NCI-H1048 (cell line): Measurements from ENCODE around the gene USP19.

Experiments used
- DNase-seq: peaks from one replicate; lab custom pipeline; 2025; lab: John Stamatoyannopoulos, UW

Gene USP19

GRCh38 chr3:49132437-49133225, 12.0 kb upstream of the USP19 start, which contains the start of gene LAMB2:
TSS of gene LAMB2 (minus strand) at chr3:49133050. CDS start at chr3:49132867, 183 bp downstream.
- DNase-seq, result no peak

GRCh38 chr3:49132073-49132436, 11.4 kb upstream of the USP19 start:
- no peak for DNase-seq

- no peak for DNase-seq
Measured at GRCh38 chr3:49131576-49131975, 11.0 kb upstream of the USP19 start.

GRCh38 chr3:49131040-49131439, 10.4 kb upstream of the USP19 start:
- no peak for DNase-seq

- no peak for DNase-seq
Measured at GRCh38 chr3:49124991-49125670, 4.5 kb upstream of the USP19 start.

GRCh38 chr3:49124203-49124602, 3.6 kb upstream of the USP19 start:
- DNase-seq, result no peak

GRCh38 chr3:49123687-49124086, 3.1 kb upstream of the USP19 start:
- no peak for DNase-seq

- no peak for DNase-seq
Measured at GRCh38 chr3:49122886-49123545, 2.4 kb upstream of the USP19 start.

- no peak for DNase-seq
Measured at GRCh38 chr3:49122451-49122850, 1.8 kb upstream of the USP19 start.

GRCh38 chr3:49122022-49122421, 1.4 kb upstream of the USP19 start:
- DNase-seq, result no peak

- no peak for DNase-seq
Measured at GRCh38 chr3:49121132-49121736, 611 bp upstream of the USP19 start.

GRCh38 chr3:49120096-49120437, 556 bp downstream of the USP19 start:
- DNase-seq, result no peak

GRCh38 chr3:49119439-49119838, 1.2 kb downstream of the USP19 start:
- DNase-seq, result no peak

- no peak for DNase-seq
Measured at GRCh38 chr3:49119036-49119435, 1.6 kb downstream of the USP19 start.

GRCh38 chr3:49112262-49112661, 8.4 kb downstream of the USP19 start:
- no peak for DNase-seq

GRCh38 chr3:49111347-49111746, 9.3 kb downstream of the USP19 start:
- DNase-seq, result no peak

- DNase-seq, result no peak
Measured at GRCh38 chr3:49110780-49111179, 9.8 kb downstream of the USP19 start.

- no peak for DNase-seq
Measured at GRCh38 chr3:49108346-49108745, 12.3 kb downstream of the USP19 start.

GRCh38 chr3:49104427-49105291, 16.0 kb downstream of the USP19 start, which contains the start of gene QARS1:
TSS of gene QARS1 (minus strand) at chr3:49104757. CDS start at chr3:49104733, 24 bp downstream.
- DNase-seq, result peak; percentile 90

- DNase-seq, result no peak
Measured at GRCh38 chr3:49104052-49104426, 16.6 kb downstream of the USP19 start.

- DNase-seq, result no peak
Measured at GRCh38 chr3:49100046-49100615, 20.5 kb downstream of the USP19 start.
